NB4 (cell line): ENCODE data around the gene CACNA2D2.

ENCODE experiments used
- TF ChIP-seq, protein P1 (sequence below): IDR thresholded peaks from one replicate; pipeline ENCODE4 v1.5.1; 2012; ENCODE audit warnings: low read depth, low read length
- TF ChIP-seq, protein P2 (sequence below): IDR thresholded peaks from 2 replicates; pipeline ENCODE4 v1.6.1; 2011; ENCODE audit warnings: low read depth, low read length

DNA sequence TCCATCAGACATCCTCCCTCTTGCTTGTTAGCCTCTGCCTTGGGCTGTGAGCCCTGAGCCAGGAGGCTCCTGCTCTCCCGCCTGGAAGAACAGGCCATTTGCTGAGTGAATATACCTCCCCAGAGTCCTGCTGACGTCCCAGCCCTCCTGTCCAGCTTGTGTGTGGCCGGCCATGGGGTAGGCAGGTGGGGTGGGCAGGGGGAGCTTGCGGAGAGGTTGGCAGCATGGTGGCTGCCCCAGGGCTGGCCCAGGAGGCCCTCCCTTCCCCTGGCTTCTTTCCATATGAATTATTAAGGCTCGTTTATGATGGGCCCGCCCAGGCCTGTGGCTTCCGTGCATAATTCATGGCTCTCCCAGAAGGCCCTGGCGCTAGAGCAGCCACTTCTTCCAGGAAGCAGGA, 18.7 kb downstream of the CACNA2D2 start:
- TF ChIP-seq, protein P1, sequence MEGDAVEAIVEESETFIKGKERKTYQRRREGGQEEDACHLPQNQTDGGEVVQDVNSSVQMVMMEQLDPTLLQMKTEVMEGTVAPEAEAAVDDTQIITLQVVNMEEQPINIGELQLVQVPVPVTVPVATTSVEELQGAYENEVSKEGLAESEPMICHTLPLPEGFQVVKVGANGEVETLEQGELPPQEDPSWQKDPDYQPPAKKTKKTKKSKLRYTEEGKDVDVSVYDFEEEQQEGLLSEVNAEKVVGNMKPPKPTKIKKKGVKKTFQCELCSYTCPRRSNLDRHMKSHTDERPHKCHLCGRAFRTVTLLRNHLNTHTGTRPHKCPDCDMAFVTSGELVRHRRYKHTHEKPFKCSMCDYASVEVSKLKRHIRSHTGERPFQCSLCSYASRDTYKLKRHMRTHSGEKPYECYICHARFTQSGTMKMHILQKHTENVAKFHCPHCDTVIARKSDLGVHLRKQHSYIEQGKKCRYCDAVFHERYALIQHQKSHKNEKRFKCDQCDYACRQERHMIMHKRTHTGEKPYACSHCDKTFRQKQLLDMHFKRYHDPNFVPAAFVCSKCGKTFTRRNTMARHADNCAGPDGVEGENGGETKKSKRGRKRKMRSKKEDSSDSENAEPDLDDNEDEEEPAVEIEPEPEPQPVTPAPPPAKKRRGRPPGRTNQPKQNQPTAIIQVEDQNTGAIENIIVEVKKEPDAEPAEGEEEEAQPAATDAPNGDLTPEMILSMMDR = no peak
- TF ChIP-seq, protein P2, sequence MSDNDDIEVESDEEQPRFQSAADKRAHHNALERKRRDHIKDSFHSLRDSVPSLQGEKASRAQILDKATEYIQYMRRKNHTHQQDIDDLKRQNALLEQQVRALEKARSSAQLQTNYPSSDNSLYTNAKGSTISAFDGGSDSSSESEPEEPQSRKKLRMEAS = no peak
